Adrenal gland (tissue), 5 donors: ENCODE data around the gene ZSCAN22.

Source experiments
- CTCF ChIP-seq, 6 experiments: fragments of 450-650 bp in 4 of 6; fragments of 200-600 bp in 2 of 6; sonication (generic) in 1 of 6; IDR thresholded peaks; 1 replicate in 5 of 6; 2 replicates in 1 of 6; pipeline versions ENCODE4 v1.5.1 to v1.8.0; 2016 to 2021; ENCODE audit warnings: antibody characterized with exemption in 6 of 6, mild to moderate bottlenecking in 2 of 6, moderate library complexity in 1 of 6
- POLR2A ChIP-seq, 2 donors: fragments of 450-650 bp; IDR thresholded peaks; one replicate each; pipeline ENCODE4 v1.6.1; 2017; ENCODE audit warnings: antibody characterized with exemption in 2 of 2, mild to moderate bottlenecking in 2 of 2, moderate library complexity in 1 of 2
- donor health status: DM: no; HTN: no; CAD: no.

DNA sequence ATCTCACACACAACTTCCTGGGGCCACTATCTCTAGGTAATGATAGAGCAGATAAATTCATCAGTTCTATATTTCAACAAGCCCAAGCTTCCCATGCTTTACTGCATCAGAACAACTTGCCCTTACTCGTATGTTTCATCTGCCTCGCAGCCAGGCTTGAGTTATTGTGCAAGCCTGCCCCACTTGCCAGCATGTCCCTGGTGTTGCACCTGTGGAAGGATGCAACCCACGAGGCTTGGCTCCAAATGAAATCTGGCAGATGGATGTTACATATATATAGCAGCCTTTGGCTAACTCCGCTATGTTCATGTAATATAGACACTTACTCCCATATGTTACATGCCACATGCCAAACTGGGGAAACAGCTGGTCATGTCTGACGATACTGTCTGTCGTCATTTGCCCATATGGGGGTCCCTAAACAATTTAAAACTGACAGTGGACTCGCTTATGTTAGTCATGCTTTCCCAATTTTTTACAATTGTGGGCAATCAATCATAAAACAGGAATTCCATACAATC is 15.4 kb upstream of the ZSCAN22 start:
- TF ChIP-seq CTCF (IDR thresholded peaks at IDR 0.05) (no peak), POLR2A (IDR thresholded peaks at IDR 0.05) (no peak)
